ENCODE measurements around the gene HOXD9.

The HOXD9 gene

DNA sequence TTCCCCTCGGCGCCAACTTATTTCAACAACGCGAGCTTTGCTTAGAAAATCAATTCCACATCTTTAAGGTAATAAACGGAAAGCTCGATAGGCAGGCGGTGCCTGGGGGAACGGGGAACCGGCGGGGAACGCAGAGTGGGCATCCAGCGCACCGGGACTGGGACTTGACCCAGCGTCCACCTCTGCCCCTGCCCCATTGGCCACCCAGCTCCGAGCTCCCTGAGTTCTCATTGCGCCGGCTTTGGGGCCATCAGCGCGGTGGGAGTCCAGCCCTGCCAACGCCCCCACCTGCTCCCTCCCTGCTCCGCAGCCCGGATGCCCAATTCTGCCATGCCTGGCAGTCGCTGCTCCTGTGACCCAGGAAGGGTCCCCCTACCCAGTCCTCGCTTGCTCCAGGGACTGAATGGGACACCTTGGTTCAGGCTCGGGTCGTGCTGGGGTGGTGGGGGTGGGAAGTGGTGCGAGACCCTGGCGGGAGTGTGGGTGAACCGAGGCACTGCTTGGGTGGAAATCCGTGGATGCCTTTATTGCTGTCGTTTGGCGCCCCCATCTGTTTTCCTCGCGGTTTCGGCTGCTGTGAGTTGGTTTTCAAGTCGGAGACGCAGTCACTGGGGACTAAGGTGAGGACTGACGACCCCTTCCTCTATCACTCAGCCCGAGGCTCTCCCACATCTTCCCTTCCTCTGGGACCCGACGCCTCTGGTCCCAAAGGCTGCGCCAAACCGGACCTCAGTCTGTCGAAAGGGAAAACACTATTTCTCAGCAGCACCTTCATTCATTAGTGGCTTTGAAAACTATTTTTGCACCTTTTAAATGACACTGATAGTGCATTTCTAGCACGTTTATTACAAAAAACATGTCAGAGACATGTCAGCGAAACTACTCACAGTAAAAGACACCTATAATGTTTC is 36.4 kb upstream of the HOXD9 start:
- peak; percentile 40 for DNase-seq (ENCODE audit: low spot score)

GRCh38 chr2:176087330-176088047 is 35.0 kb upstream of the HOXD9 start:
- DNase-seq (ENCODE audit: low spot score): no peak

DNA sequence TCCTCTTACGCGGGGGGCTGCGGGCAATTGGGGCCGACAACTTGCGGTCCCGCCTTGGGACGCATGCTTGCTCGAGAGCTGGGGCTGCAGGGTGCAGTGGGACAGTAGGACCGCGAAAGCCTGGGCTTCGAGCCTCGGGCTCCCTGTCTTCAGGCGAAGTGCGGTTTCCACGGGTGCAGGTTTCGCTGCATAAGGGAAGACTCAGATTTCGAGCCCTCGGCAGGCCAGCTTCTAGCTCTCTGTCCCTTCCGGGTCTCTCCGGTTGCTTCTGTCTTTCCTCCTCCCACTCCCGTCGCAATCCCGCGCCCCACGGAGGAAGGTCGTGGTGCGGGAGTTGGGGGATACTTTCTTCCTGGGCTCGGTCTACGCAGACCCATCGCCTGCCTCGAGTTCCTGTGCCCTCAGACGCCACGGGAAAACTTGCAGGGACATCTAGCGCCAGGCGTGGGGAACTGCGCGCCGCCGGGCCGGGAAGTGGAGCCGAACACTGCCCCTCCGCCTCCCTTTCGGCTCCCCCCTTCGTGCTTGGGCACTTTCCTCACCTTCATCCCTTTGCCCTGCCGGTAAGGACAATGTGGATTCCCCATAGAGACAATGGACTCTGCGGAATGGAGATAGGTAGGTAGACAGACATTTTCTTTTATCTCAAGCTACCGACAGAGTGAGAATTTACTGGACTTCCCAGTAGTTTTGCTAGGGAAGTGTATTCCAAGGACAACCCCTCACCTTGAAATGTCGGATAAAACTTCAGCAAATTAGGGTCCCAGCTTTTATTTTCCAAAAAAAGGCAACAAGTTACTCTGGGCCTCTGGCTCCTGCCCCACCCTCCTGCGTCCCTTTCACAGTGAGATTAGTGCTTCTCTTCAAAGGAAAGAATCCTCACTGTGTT is 34.2 kb upstream of the HOXD9 start:
- DNase-seq (ENCODE audit: low spot score): peak; percentile 72

- DNase-seq (ENCODE audit: low spot score): no peak
Observed at GRCh38 chr2:176088937-176089842, 33.3 kb upstream of the HOXD9 start.

- DNase-seq (ENCODE audit: low spot score): no peak
Observed at GRCh38 chr2:176089843-176090395, 32.6 kb upstream of the HOXD9 start.

- no peak for DNase-seq (ENCODE audit: low spot score)
Observed at GRCh38 chr2:176090862-176091261, 31.7 kb upstream of the HOXD9 start.

DNA sequence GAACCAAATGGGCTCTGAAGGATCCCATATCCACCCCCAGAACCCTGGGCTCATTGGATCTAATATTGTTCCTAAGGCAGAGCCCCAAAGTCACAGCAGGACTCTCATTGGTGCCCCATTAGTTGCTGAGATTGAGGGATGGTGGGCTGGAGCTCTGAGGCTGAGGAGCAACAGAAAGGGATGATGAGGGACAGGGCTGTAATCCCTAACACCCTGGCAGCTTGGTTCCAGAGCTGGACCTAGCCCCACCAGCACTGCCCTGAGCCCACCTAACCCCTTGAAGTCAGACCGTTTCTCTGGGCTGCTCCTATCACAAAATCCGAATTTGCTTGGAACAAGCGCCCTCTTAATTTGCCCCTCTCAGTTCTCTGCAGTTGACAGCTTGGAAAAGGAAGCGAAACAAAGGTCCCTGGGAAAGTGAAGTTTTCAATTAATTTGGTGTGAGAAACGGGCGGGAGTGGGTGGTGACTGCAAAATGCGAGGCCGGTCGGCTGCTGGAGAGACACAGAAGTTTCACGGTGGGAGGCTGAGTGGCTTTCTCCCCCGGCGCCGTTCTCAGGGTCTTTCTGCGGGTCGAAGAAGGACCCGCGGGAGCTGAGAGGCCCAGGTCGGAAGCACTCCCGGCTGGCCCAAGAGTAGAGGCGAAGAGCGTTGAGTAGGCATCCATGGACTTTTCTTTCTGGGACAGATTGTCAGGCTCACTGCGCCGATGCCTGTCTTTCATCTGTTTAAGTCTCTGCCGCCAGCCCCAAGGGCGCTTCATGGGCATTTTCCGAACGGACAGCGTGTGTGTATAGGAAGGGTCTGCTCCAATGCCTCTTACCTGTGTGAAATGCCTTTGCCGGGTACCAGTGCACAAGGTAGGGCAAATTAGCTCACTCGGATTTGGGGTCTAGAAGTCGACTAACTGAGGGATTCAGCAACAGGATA is 30.9 kb upstream of the HOXD9 start:
- no peak for DNase-seq (ENCODE audit: low spot score)

- no peak for DNase-seq (ENCODE audit: low spot score)
Observed at GRCh38 chr2:176092270-176093144, 30.0 kb upstream of the HOXD9 start, which contains the start of gene HOXD13. Gene HOXD13, plus strand, starts transcription at chr2:176092721. Its CDS starts 170 bp downstream, at chr2:176092891.

GRCh38 chr2:176093145-176093897 is 29.2 kb upstream of the HOXD9 start:
- DNase-seq (ENCODE audit: low spot score): no peak

DNA sequence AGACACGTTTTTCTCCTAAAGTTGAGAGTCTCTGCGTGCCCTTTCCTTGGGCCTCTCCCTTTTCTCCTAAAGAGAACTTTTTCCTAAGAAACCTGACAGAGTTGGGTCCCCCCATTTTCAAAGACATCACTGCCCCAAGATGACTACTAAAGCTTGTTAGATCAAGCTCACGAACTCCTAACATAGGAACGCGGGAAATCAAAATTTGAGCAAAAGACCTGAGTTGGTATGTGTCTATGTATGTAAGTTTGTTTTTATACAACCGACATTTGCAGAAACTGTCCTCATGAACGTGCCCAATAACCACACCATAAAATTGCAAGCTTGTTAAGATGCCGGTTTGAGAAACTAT is 28.6 kb upstream of the HOXD9 start:
- DNase-seq (ENCODE audit: low spot score): no peak

DNA sequence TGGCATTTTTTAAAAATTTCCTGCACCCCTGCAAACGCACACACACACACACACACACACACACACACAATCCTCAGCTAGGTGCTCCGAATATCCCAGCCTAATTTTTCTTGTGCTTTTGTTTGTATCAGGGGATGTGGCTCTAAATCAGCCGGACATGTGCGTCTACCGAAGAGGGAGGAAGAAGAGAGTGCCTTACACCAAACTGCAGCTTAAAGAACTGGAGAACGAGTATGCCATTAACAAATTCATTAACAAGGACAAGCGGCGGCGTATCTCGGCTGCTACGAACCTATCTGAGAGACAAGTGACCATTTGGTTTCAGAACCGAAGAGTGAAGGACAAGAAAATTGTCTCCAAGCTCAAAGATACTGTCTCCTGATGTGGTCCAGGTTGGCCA is 28.2 kb upstream of the HOXD9 start:
- no peak for DNase-seq (ENCODE audit: low spot score)

DNA sequence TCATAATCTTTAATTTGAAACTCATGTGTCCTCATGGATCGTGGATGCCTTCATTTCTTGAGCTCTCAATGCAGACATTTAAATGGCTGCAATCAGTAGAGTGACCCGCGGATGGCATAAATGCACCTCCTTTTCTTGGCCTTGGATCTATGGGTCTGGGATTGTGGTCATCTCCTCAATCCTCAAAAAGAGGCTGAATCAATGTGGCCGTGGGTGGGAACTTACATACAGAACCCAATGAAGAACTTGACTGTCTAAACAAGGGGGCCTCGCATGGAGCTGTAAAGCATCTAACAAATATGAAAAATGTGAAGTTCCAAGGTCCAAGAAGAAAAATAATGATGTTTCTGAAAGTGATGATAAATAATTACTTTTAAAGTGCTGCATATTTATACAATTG is 27.1 kb upstream of the HOXD9 start:
- DNase-seq (ENCODE audit: low spot score): no peak

GRCh38 chr2:176096243-176096985 is 26.1 kb upstream of the HOXD9 start:
- no peak for DNase-seq (ENCODE audit: low spot score)

DNA sequence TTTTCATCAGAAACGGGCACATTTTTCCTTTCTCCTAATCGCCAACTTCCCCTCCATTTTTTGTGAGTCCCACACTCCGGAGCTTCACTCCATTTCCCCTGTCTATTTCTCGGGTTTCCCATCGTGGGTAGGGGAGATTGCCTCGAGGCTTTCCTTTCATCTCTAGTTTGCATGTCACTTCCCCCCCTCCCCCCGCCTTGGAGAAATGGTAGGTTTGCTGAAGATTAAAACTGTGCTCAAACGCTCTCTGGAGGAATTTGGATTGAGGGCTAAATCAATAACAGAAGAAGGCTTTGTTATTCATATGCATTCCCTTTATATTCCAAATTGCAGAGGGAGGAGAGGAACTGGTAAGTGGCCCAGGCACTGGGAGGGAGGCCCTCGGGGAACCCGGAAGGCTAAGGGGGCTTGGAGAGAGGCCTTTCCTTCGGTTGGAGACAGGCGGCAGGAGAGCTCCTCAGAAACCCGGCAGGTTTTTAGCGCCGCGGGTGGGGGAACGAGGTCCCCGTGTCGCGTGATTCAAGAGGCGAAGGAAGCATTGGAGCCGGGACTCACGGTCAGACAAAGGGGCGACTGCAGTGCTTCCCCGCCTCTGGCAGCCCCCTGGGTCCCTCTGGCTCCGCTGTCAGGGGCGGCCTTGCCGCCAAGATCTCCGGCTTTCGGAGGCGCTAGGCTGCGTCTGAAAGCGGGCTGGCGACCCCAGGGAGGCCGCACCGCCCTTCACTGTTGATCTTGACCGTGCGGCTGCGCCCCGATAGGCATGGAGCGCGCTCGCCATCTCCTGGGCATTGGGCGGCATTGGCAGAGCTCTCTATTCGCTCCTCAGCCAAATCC is 25.3 kb upstream of the HOXD9 start:
- peak; percentile 84 for DNase-seq (ENCODE audit: low spot score)

DNA sequence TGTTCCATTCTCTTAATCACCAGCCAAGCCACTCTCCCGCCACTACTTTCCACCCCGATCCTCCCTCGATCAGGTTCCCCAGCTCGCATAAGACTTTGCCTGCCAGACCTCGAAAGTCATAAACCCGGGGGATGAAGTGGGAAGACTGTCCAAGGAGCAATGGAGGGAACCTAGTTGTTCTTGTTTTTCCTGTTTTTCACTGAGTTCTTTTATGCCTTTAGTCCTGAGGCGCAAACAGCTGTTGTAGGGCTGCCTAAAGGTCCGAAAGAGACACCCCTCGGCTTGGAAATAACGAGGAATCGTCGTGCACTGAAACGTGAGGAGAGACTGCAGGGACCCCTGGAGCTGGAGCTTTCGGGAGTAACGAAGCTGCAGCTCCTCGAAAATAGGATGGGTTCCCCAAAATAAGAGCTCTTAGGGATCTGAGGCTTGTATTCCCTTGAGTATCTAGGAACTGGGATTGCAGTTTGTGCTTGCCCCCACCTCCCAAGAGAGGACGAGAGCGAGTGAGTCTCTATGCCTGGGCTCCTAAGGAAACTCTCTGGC is 24.6 kb upstream of the HOXD9 start:
- no peak for DNase-seq (ENCODE audit: low spot score)

Data from AG08395 (cell line).